HepG2 (cell line): Measurements from ENCODE around the gene BABAM2. TPM values are rescaled to one million over a fixed set of nuclear protein-coding genes. Genes with fewer than 3 reads are reported as not detected.

Source experiments
- ATAC-seq: fragments of 200-7000 bp; cut with Tn5 transposase; 3 replicates; pipeline ENCODE4 v1.9.1; 2020; ENCODE audit warnings: mild to moderate bottlenecking, moderate library complexity
- BruUV-seq: library from RNA; stranded (reverse); fragments of 400-500 nt; replicated peaks from 2 replicates; lab custom pipeline; 2021; lab: Mats Ljungman, UMichigan
- CTCF ChIA-PET: fragments of 300-600 bp; formaldehyde crosslinking; extraction: SDS; loops from one replicate; lab custom pipeline; 2021; ENCODE audit warnings: low total read pairs, inconsistent platforms, low intra/inter-chr PET ratio; lab: Yijun Ruan, JAX
- POLR2A ChIA-PET: fragments of 350-600 bp; sonication (Branson Sonifier 250); formaldehyde crosslinking; loops from one replicate; lab custom pipeline; 2020; ENCODE audit warnings: antibody characterized with exemption, inconsistent platforms; lab: Yijun Ruan, JAX
- DNase-seq: peaks from one replicate; pipeline ENCODE4 v3.0.0-alpha.2; 2015; ENCODE audit warnings: low spot score
- FAIRE-seq: peaks from 3 replicates; lab custom pipeline; 2011; peaks lifted over from hg19 to GRCh38; lab: Jason Lieb, UNC
- H2AFZ ChIP-seq: one replicate; pipeline ENCODE4 v1.6.1; 2011; ENCODE audit warnings: low read length, inconsistent platforms
- H3K27ac ChIP-seq: fragments of 300-600 bp; 3 replicates; pipeline ENCODE4 v1.8.0; 2011; ENCODE audit warnings: mixed run types, mild to moderate bottlenecking, mixed read lengths, low read length, inconsistent platforms; ENCODE audit not compliant: insufficient read depth; ENCODE audit errors: extremely low read length
- H3K27me3 ChIP-seq, 2 experiments: fragments of 200-600 bp in 1 of 2; 2 replicates in 1 of 2; 3 replicates in 1 of 2; pipeline versions ENCODE4 v1.6.0 to v1.8.0; 2011; ENCODE audit warnings: low read length in 2 of 2, mild to moderate bottlenecking in 2 of 2, moderate library complexity in 2 of 2, inconsistent platforms in 1 of 2; ENCODE audit not compliant: insufficient read depth in 2 of 2, control insufficient read depth in 1 of 2
- H3K36me3 ChIP-seq, 2 experiments: fragments of 200-600 bp in 1 of 2; replicated peaks in 1 of 2; 2 replicates in 1 of 2; 3 replicates in 1 of 2; pipeline versions ENCODE4 v1.5.1 to v1.8.0; 2011; ENCODE audit warnings: low read length in 2 of 2, inconsistent platforms in 1 of 2; ENCODE audit not compliant: insufficient read depth in 2 of 2, control insufficient read depth in 1 of 2
- H3K4me1 ChIP-seq: 2 replicates; pipeline ENCODE4 v1.5.1; 2012; ENCODE audit warnings: low read length, inconsistent platforms; ENCODE audit not compliant: insufficient read depth
- H3K4me2 ChIP-seq: 2 replicates; pipeline ENCODE4 v1.6.0; 2011; ENCODE audit warnings: low read depth, low read length, inconsistent platforms
- H3K4me3 ChIP-seq, 3 experiments: fragments of 200-600 bp in 1 of 3; sonication (generic), shearing (Covaris generic) in 1 of 3; replicated peaks in 1 of 3; 2 replicates each; pipeline ENCODE4 v1.5.1; 2011 to 2016; ENCODE audit warnings: low read length in 3 of 3, inconsistent platforms in 2 of 3, low read depth in 2 of 3, mild to moderate bottlenecking in 2 of 3, control low read depth in 1 of 3, mixed read lengths in 1 of 3; ENCODE audit not compliant: insufficient read depth in 1 of 3
- H3K79me2 ChIP-seq: one replicate; pipeline ENCODE4 v1.6.1; 2011; ENCODE audit warnings: low read length, inconsistent platforms; ENCODE audit not compliant: insufficient read depth
- H3K9ac ChIP-seq: 2 replicates; pipeline ENCODE4 v1.6.0; 2011; ENCODE audit warnings: mild to moderate bottlenecking, low read depth, low read length, inconsistent platforms; ENCODE audit not compliant: insufficient read depth
- H3K9me3 ChIP-seq: 2 replicates; pipeline ENCODE4 v1.5.1; 2012; ENCODE audit warnings: mild to moderate bottlenecking, low read length
- H4K20me1 ChIP-seq: 2 replicates; pipeline ENCODE4 v1.6.0; 2011; ENCODE audit warnings: inconsistent platforms, mild to moderate bottlenecking, low read length, moderate library complexity; ENCODE audit not compliant: insufficient read depth
- AFF4 ChIP-seq: sonication (generic); formaldehyde crosslinking; IDR thresholded peaks from 2 replicates; pipeline ENCODE4 v1.4.0; 2020; ENCODE audit warnings: missing genetic modification reagents
- DR1 ChIP-seq: sonication (generic); formaldehyde crosslinking; IDR thresholded peaks from 2 replicates; pipeline ENCODE4 v1.8.0; 2021; ENCODE audit warnings: mild to moderate bottlenecking, missing genetic modification reagents, inconsistent platforms
- FLYWCH1 ChIP-seq: sonication (generic); formaldehyde crosslinking; IDR thresholded peaks from 2 replicates; pipeline ENCODE4 v1.8.1; 2023; ENCODE audit warnings: mild to moderate bottlenecking, missing genetic modification reagents
- FOXK1 ChIP-seq: sonication (generic); formaldehyde crosslinking; IDR thresholded peaks from 2 replicates; pipeline ENCODE4 v1.4.0; 2020; ENCODE audit warnings: low read depth, missing genetic modification reagents, borderline replicate concordance
- KLF11 ChIP-seq: IDR thresholded peaks from 2 replicates; pipeline ENCODE4 v1.6.1; 2016; ENCODE audit warnings: missing compliant biosample characterization
- KMT2A ChIP-seq: sonication (generic); formaldehyde crosslinking; IDR thresholded peaks from 2 replicates; pipeline ENCODE4 v1.4.0; 2020; ENCODE audit warnings: missing genetic modification reagents
- MEIS2 ChIP-seq: sonication (generic); formaldehyde crosslinking; IDR thresholded peaks from 2 replicates; pipeline ENCODE4 v1.9.0; 2021; ENCODE audit warnings: mild to moderate bottlenecking, missing genetic modification reagents
- NFRKB ChIP-seq: fragments of 450-650 bp; IDR thresholded peaks from 2 replicates; pipeline ENCODE4 v1.6.1; 2017
- PCBP2 ChIP-seq: fragments of 200-400 bp; formaldehyde crosslinking; optimal IDR thresholded peaks from 2 replicates; pipeline ENCODE3; 2018; ENCODE audit warnings: low read length, low read depth; ENCODE audit not compliant: poor library complexity, severe bottlenecking
- TSC22D2 ChIP-seq: sonication (generic); formaldehyde crosslinking; IDR thresholded peaks from 2 replicates; pipeline ENCODE4 v1.5.1; 2020; ENCODE audit warnings: missing genetic modification reagents, mild to moderate bottlenecking, borderline replicate concordance
- ZNF260 ChIP-seq: sonication (generic); formaldehyde crosslinking; IDR thresholded peaks from 2 replicates; pipeline ENCODE4 v1.4.0; 2020; ENCODE audit warnings: missing genetic modification reagents, low read depth, mild to moderate bottlenecking, borderline replicate concordance
- ZNF326 ChIP-seq: sonication (generic); formaldehyde crosslinking; IDR thresholded peaks from 2 replicates; pipeline ENCODE4 v1.4.0; 2020; ENCODE audit warnings: missing genetic modification reagents, borderline replicate concordance
- ZNF431 ChIP-seq: sonication (generic); formaldehyde crosslinking; IDR thresholded peaks from 2 replicates; pipeline ENCODE4 v1.9.0; 2022; ENCODE audit warnings: missing genetic modification reagents, low read depth, mild to moderate bottlenecking, borderline replicate concordance
- ZNF484 ChIP-seq: sonication (generic); formaldehyde crosslinking; IDR thresholded peaks from 2 replicates; pipeline ENCODE4 v1.5.1; 2020; ENCODE audit warnings: mild to moderate bottlenecking, low read depth, missing genetic modification reagents, borderline replicate concordance
- ZNF780A ChIP-seq: sonication (generic); formaldehyde crosslinking; IDR thresholded peaks from 2 replicates; pipeline ENCODE4 v1.8.0; 2022; ENCODE audit warnings: mild to moderate bottlenecking, missing genetic modification reagents, moderate library complexity
- ZZZ3 ChIP-seq: sonication (generic); formaldehyde crosslinking; IDR thresholded peaks from 2 replicates; pipeline ENCODE4 v1.4.0; 2020; ENCODE audit warnings: missing genetic modification reagents, mild to moderate bottlenecking, borderline replicate concordance
- WGBS: methylation state at CpG from one replicate; pipeline ENCODE4 v1.1.6; 2017; ENCODE audit warnings: low lambda C conversion rate; 5-methylcytosine and 5-hydroxymethylcytosine counted together
- in situ Hi-C: cut with HindIII; loops from 2 replicates; pipeline ENCODE4 v1.10.0; 2017; ENCODE audit warnings: low pct_unique_long_range_greater_than_20kb; ENCODE audit not compliant: extremely low pct_ligation_motif_present
- intact Hi-C: fragments of 100-400 bp; cut with micrococcal nuclease; formaldehyde crosslinking; loops from one replicate; pipeline ENCODE4 v1.10.0; 2022; ENCODE audit not compliant: unreplicated experiment
- polyA plus RNA-seq, 8 experiments: library from polyadenylated mRNA; depleted of rRNA in 3 of 8; stranded (reverse) in 7 of 8; unstranded in 1 of 8; fragments of >200 nt; fragmentation: Illumina TruSeq in 4 of 8; extraction: Trizol in 4 of 8; gene quantifications; 2 replicates each; pipeline versions ENCODE4 v1.2.1 to v1.2.3, GENCODE V29; 2011 to 2016; ENCODE audit warnings: low read depth in 4 of 8, missing spikeins in 1 of 8, mixed read lengths in 1 of 8; ENCODE audit not compliant: insufficient read depth in 1 of 8
- total RNA-seq, 5 experiments: library from RNA; depleted of rRNA; stranded (reverse); fragments of >200 nt; fragmentation: Illumina TruSeq; extraction: Trizol; gene quantifications; 2 replicates each; pipeline ENCODE4 v1.2.3, GENCODE V29; 2016; ENCODE audit warnings: low read depth in 1 of 5
- TF ChIP-seq, protein P1 (sequence below): sonication (generic); formaldehyde crosslinking; IDR thresholded peaks from 2 replicates; pipeline ENCODE4 v1.5.1; 2020; ENCODE audit warnings: mild to moderate bottlenecking, missing genetic modification reagents

The BABAM2 gene
- total and polyA plus RNA-seq, 2 of the 13 experiments (the other 11 are each of a cell fraction or from before 2014, with no cell fraction given): 24.9 to 28.0 TPM

DNA sequence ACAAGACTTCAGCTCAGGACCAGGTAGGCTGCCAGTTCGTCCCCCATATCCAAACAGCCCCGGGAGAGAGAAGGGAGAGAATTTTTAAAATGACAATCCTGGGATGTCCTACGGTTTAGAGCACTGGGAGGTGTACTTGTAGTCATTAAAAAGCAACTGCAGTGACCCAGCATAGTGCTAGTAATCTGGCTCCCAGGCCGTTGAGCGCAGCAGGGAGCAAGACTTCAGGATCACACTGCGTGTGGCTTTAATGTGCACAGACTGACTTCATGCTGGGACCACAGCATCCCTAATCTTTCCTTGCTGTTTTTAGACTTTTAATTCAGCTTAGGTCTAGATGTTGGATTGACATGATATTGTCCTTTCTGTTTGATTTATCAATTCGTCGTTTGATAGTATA lies 282.8 kb downstream of the BABAM2 start (continued):
- no peak for TF ChIP-seq TSC22D2 (CRISPR knock-in tag)
- TF ChIP-seq KLF11 (CRISPR knock-in tag): 0 out of 2 replicates have a peak, but pooled peaks have one; percentile 32
- no peak for TF ChIP-seq FLYWCH1 (CRISPR knock-in tag)
- TF ChIP-seq, protein P1, sequence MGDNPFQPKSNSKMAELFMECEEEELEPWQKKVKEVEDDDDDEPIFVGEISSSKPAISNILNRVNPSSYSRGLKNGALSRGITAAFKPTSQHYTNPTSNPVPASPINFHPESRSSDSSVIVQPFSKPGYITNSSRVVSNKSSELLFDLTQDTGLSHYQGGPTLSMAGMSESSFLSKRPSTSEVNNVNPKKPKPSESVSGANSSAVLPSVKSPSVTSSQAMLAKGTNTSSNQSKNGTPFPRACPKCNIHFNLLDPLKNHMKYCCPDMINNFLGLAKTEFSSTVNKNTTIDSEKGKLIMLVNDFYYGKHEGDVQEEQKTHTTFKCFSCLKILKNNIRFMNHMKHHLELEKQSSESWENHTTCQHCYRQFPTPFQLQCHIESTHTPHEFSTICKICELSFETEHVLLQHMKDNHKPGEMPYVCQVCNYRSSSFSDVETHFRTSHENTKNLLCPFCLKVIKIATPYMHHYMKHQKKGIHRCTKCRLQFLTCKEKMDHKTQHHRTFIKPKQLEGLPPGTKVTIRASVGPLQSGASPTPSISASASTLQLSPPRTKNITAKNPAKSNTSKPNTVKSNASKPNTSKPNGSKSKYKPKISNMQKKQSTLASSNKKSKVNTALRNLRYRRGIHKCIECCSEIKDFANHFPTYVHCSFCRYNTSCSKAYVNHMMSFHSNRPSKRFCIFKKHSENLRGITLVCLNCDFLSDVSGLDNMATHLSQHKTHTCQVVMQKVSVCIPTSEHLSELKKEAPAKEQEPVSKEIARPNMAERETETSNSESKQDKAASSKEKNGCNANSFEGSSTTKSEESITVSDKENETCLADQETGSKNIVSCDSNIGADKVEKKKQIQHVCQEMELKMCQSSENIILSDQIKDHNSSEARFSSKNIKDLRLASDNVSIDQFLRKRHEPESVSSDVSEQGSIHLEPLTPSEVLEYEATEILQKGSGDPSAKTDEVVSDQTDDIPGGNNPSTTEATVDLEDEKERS: no peak
- TF ChIP-seq PCBP2: no peak
- TF ChIP-seq, all 625 proteins: peak for 2

- Histone ChIP-seq H3K36me3 (no peaks in the 10 kb centered on the region; a peak in 1 of 5 replicates), H4K20me1 (no peaks in the 10 kb centered on the region), H3K4me3 (no peak overlapping the region), H3K4me2 (no peak overlapping the region), H3K79me2 (no peaks in the 10 kb centered on the region)
- ATAC-seq: no peak
- CTCF ChIA-PET: no interaction called here
- BruUV-seq: no TSS peak
- WGBS: 98% methylated on average over 4 of the region's 4 CpGs
- no peak for DNase-seq
- FAIRE-seq: no peak
- intact Hi-C loops (loop anchor here (10.0 kb wide), 1 partner anchor 221 kb away; the partner anchor contains the start of gene FOSL2), in situ Hi-C loops (no loop called here)
- TF ChIP-seq FOXK1 (no peak), MEIS2 (no peak), ZZZ3 (CRISPR knock-in tag) (no peak), ZNF484 (CRISPR knock-in tag) (no peak), KMT2A (CRISPR knock-in tag) (no peak), AFF4 (CRISPR knock-in tag) (no peak), ZNF260 (CRISPR knock-in tag) (no peak), ZNF780A (CRISPR knock-in tag) (no peak), ZNF326 (CRISPR knock-in tag) (no peak), DR1 (CRISPR knock-in tag) (no peak), NFRKB (no peak), ZNF431 (no peak)
- TF ChIP-seq, all 625 proteins: peak for 0
- H3K9me3 ChIP-seq: peaks cover 8% of the 10 kb centered on the region; the same call in 1 of the 2 replicates
- peaks cover 34% of the 10 kb centered on the region for H3K4me1 ChIP-seq
- no peak overlapping the region for H3K9ac ChIP-seq
- H2AFZ ChIP-seq: no peak overlapping the region
- no peak overlapping the region for H3K27ac ChIP-seq
- no peaks in the 10 kb centered on the region for H3K27me3 ChIP-seq
- POLR2A ChIA-PET: no interaction called here
Measured at GRCh38 chr2:28174211-28174610, 283.7 kb downstream of the BABAM2 start.
